Smooth muscle cell (in vitro differentiated cells): ENCODE measurements around the gene CDON. TPM values are rescaled to one million over a fixed set of nuclear protein-coding genes. Genes with fewer than 3 reads are reported as not detected.

Experiments
- DNase-seq: peaks from one replicate; lab custom pipeline; 2025; ENCODE audit not compliant: unreplicated experiment; lab: John Stamatoyannopoulos, UW
- H2AFZ ChIP-seq: fragments of 200-600 bp; sonication (generic); 2 replicates; pipeline ENCODE4 v1.6.0; 2016; ENCODE audit warnings: antibody characterized with exemption, low read depth, mild to moderate bottlenecking
- H3F3A ChIP-seq: fragments of 200-600 bp; sonication (generic); 2 replicates; pipeline ENCODE4 v1.6.0; 2017; ENCODE audit warnings: antibody characterized with exemption, low read depth
- H3K27ac ChIP-seq: fragments of 200-600 bp; sonication (generic); 2 replicates; pipeline ENCODE4 v1.5.1; 2016; ENCODE audit warnings: low read depth, mild to moderate bottlenecking
- H3K27me3 ChIP-seq: fragments of 200-600 bp; sonication (generic); 2 replicates; pipeline ENCODE4 v1.6.1; 2016; ENCODE audit warnings: low read depth, mild to moderate bottlenecking
- H3K36me3 ChIP-seq: fragments of 200-600 bp; sonication (generic); 2 replicates; pipeline ENCODE4 v1.5.1; 2016; ENCODE audit warnings: low read depth
- H3K4me1 ChIP-seq: fragments of 200-600 bp; sonication (generic); 2 replicates; pipeline ENCODE4 v1.5.1; 2016; ENCODE audit warnings: low read depth
- H3K4me2 ChIP-seq: fragments of 200-600 bp; sonication (generic); 2 replicates; pipeline ENCODE4 v1.6.0; 2016; ENCODE audit warnings: mild to moderate bottlenecking
- H3K4me3 ChIP-seq: fragments of 200-600 bp; sonication (generic); 2 replicates; pipeline ENCODE4 v1.5.1; 2016; ENCODE audit warnings: mild to moderate bottlenecking
- H3K79me2 ChIP-seq: fragments of 200-600 bp; sonication (generic); 2 replicates; pipeline ENCODE4 v1.6.0; 2016; ENCODE audit warnings: low read depth, mild to moderate bottlenecking
- H3K9ac ChIP-seq: fragments of 200-600 bp; sonication (generic); 2 replicates; pipeline ENCODE4 v1.6.0; 2016; ENCODE audit warnings: low read depth
- H3K9me3 ChIP-seq: fragments of 200-600 bp; sonication (generic); replicated peaks from 2 replicates; pipeline ENCODE4 v1.5.1; 2016; ENCODE audit warnings: low read depth
- H4K20me1 ChIP-seq: fragments of 200-600 bp; sonication (generic); 2 replicates; pipeline ENCODE4 v1.6.0; 2016; ENCODE audit warnings: low read depth
- CTCF ChIP-seq: fragments of 200-600 bp; sonication (generic); IDR thresholded peaks from 2 replicates; pipeline ENCODE4 v1.5.1; 2017; ENCODE audit warnings: borderline replicate concordance, mild to moderate bottlenecking, antibody characterized with exemption; ENCODE audit not compliant: insufficient read depth, poor library complexity, severe bottlenecking
- WGBS: methylation state at CpG from one replicate; pipeline ENCODE4 v1.1.7; 2016; ENCODE audit warnings: low lambda C conversion rate; 5-methylcytosine and 5-hydroxymethylcytosine counted together
- polyA plus RNA-seq: library from polyadenylated mRNA; unstranded; fragments of >200 nt; fragmentation: Nextera tagmentation; extraction: Ambion mirVana; gene quantifications from 2 replicates; pipeline ENCODE4 v1.2.1, GENCODE V29; 2016
- total RNA-seq: library from RNA; depleted of rRNA; stranded (reverse); fragments of >200 nt; gene quantifications from 2 replicates; pipeline ENCODE4 v1.2.3, GENCODE V29; 2014

CDON gene
- total and polyA plus RNA-seq, 2 experiments from 2014 or later, result 1.6 to 14.8 TPM

DNA sequence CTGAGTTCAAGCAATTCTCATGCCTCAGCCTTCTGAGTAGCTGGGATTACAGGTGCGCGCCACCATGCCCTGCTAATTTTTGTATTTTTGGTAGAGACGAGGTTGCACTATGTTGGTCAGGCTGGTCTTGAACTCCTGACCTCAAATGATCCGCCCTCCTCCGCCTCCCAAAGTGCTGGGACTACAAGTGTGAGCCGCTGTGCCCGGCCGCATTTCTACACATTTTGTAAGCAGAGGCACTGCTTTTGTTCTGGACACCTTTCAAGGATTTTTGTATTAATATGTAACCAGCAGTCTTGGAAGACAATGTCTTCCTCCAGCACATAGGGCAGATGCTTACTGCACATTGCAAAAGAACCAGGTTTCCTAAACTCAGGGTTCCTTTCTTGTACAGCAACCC lies 128.2 kb downstream of the CDON start:
- no peak overlapping the region for H3K4me3 ChIP-seq
- H4K20me1 ChIP-seq, result no peaks in the 10 kb centered on the region
- H3K4me2 ChIP-seq, result no peak overlapping the region
- no peaks in the 10 kb centered on the region for H3K4me1 ChIP-seq
- DNase-seq, result no peak
- no peaks in the 10 kb centered on the region for H3K27me3 ChIP-seq
- H3K9me3 ChIP-seq, result no peaks in the 10 kb centered on the region
- no peak overlapping the region for H3K27ac ChIP-seq
- no peak overlapping the region for H3K9ac ChIP-seq
- H2AFZ ChIP-seq, result no peak overlapping the region
- H3K79me2 ChIP-seq, result no peaks in the 10 kb centered on the region
- no peaks in the 10 kb centered on the region for H3K36me3 ChIP-seq
- TF ChIP-seq CTCF, result no peak
- 94% methylated on average over 8 of the region's 8 CpGs for WGBS
- H3F3A ChIP-seq, result no peaks in the 10 kb centered on the region

GRCh38 chr11:125933030-125933813 lies 129.4 kb downstream of the CDON start:
- TF ChIP-seq CTCF, result no peak
- DNase-seq, result no peak

DNA sequence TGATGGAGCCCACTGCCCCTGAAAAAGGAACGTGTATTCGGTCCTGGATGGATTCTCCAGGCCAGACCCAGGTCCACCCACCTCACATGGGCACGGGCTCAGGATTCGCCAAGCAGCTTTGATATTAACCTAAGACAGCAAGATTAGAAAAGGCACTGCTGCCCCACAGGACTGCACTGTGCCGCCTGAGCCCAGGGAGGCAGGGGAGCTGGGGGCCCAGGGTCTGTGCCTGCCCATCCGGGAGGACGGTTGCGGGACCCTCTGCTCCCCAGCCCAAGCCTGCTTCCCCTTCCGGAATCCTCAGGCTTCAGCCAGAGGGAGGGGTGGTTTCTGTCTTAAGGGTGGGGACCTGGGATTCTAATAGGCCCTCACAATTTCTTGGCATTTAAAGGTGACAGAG lies 130.4 kb downstream of the CDON start:
- WGBS, result 92% methylated on average over 9 of the region's 9 CpGs
- no peak overlapping the region for H3K27ac ChIP-seq
- H3K27me3 ChIP-seq, result no peaks in the 10 kb centered on the region
- no peaks in the 10 kb centered on the region for H3K4me1 ChIP-seq
- H3F3A ChIP-seq, result no peaks in the 10 kb centered on the region
- TF ChIP-seq CTCF, result no peak
- no peak overlapping the region for H3K4me3 ChIP-seq
- H3K4me2 ChIP-seq, result no peak overlapping the region
- no peaks in the 10 kb centered on the region for H3K79me2 ChIP-seq
- H4K20me1 ChIP-seq, result no peaks in the 10 kb centered on the region
- no peak for DNase-seq
- H3K9ac ChIP-seq, result no peak overlapping the region
- no peaks in the 10 kb centered on the region for H3K9me3 ChIP-seq
- H2AFZ ChIP-seq, result no peak overlapping the region
- H3K36me3 ChIP-seq, result no peaks in the 10 kb centered on the region

More at GRCh38 chr11:125933030-125933813, 129.4 kb downstream of the CDON start:
- WGBS, result 73% methylated on average over 12 of the region's 12 CpGs
- Histone ChIP-seq H3K79me2 (no peaks in the 10 kb centered on the region), H3F3A (no peaks in the 10 kb centered on the region), H3K36me3 (no peaks in the 10 kb centered on the region), H3K27me3 (no peaks in the 10 kb centered on the region), H3K9ac (no peak overlapping the region), H2AFZ (no peak overlapping the region), H3K9me3 (no peaks in the 10 kb centered on the region), H4K20me1 (no peaks in the 10 kb centered on the region), H3K4me1 (no peaks in the 10 kb centered on the region), H3K27ac (no peak overlapping the region), H3K4me2 (no peak overlapping the region), H3K4me3 (no peak overlapping the region)

DNA sequence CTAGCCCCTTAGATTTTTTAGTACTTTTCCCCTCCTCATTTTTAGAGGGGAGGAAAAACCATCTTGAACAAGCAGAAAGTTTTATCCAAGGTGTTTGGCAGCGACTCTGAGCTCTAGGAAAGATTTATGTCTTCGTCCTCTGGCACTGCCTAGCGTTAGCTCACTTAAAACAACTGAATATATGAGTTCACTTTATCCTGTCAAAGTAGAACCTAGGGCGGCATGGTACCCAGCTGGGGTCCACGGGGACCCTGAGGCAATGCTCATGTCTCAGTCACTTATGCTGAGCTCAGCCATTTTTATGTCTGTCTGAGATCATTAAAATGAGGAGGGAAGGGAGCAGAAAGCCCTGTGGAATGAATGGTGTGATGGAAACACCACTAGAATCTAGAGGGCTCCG lies 131.0 kb downstream of the CDON start:
- no peaks in the 10 kb centered on the region for H3K4me1 ChIP-seq
- H3K27me3 ChIP-seq, result no peaks in the 10 kb centered on the region
- H3K9ac ChIP-seq, result no peak overlapping the region
- H3K4me3 ChIP-seq, result no peak overlapping the region
- H3K9me3 ChIP-seq, result no peaks in the 10 kb centered on the region
- WGBS, result 89% methylated on average over 6 of the region's 6 CpGs
- H2AFZ ChIP-seq, result no peak overlapping the region
- no peak for TF ChIP-seq CTCF
- H3K4me2 ChIP-seq, result no peak overlapping the region
- no peaks in the 10 kb centered on the region for H3K79me2 ChIP-seq
- no peaks in the 10 kb centered on the region for H3K36me3 ChIP-seq
- no peaks in the 10 kb centered on the region for H4K20me1 ChIP-seq
- H3F3A ChIP-seq, result no peaks in the 10 kb centered on the region
- H3K27ac ChIP-seq, result no peak overlapping the region
- DNase-seq, result no peak
